Lower leg skin (tissue), 4 donors: ENCODE measurements around the gene RASA2. TPM values are rescaled to one million over a fixed set of nuclear protein-coding genes. Genes with fewer than 3 reads are reported as not detected.

Experiments used
- DNase-seq, 2 donors: peaks; one replicate each; pipeline ENCODE4 v3.0.0-alpha.2; 2019; ENCODE audit warnings: low spot score in 2 of 2
- H3K4me3 ChIP-seq: fragments of 200-600 bp; sonication (generic); 2 replicates; pipeline ENCODE4 v1.5.1; 2017; ENCODE audit warnings: mild to moderate bottlenecking, low read depth; ENCODE audit not compliant: poor library complexity, severe bottlenecking
- CTCF ChIP-seq, 3 donors: fragments of 450-650 bp; IDR thresholded peaks; one replicate each; pipeline ENCODE4 v1.5.1; 2016; ENCODE audit warnings: antibody characterized with exemption in 3 of 3, mild to moderate bottlenecking in 3 of 3, moderate library complexity in 2 of 3
- POLR2A ChIP-seq, 2 donors: fragments of 450-650 bp; IDR thresholded peaks; one replicate each; pipeline ENCODE4 v1.6.1; 2016 to 2017; ENCODE audit warnings: antibody characterized with exemption in 2 of 2, mild to moderate bottlenecking in 1 of 2, moderate library complexity in 1 of 2
- WGBS, 2 donors: methylation state at CpG; one replicate each; pipeline ENCODE4 v1.1.5; 2018; 5-methylcytosine and 5-hydroxymethylcytosine counted together
- intact Hi-C: fragments of 100-400 bp; cut with DNase I; formaldehyde crosslinking; loops from one replicate; pipeline ENCODE4 v1.15.0; 2023; ENCODE audit warnings: low total_unique reads
- total RNA-seq, 4 donors: library from RNA; depleted of rRNA; stranded (reverse); fragments of >200 nt; gene quantifications; one replicate each; pipeline ENCODE4 v1.1.0, GENCODE V29; 2016

RASA2 gene
- total RNA-seq, 4 donors from 2014 or later: 18.7 to 46.2 (median 21.2) TPM

GRCh38 chr3:141499284-141499683, 12.5 kb downstream of the RASA2 start:
- WGBS, 2 donors: 92 to 93% methylated on average over 4 of the region's 4 CpGs
- H3K4me3 ChIP-seq: no peak overlapping the region
- TF ChIP-seq CTCF (IDR thresholded peaks at IDR 0.05): no peak
- no peak for TF ChIP-seq POLR2A (IDR thresholded peaks at IDR 0.05)
- DNase-seq: no peak
- intact Hi-C loops: no loop called here

DNA sequence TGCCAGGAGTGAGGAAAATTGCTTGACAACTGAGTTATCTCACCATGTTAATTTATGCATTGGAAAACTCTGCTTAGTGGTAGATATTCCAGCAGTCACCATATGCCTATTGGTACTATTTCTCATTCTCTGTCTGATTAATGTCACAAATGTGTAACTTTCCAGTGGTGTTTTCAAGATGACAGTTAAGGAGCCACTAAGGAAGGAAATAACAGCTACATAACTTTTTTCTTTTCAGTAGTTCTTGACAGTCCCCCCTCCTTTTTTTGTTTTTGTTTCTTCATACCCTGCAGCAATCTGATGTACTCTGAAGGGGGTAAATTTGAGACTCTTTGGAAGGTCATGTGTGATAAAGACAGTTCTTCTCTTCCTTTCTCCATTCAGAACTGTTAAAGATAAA, 13.1 kb downstream of the RASA2 start:
- no peak for DNase-seq
- intact Hi-C loops: no loop called here
- H3K4me3 ChIP-seq: no peak overlapping the region
- no peak for TF ChIP-seq POLR2A (IDR thresholded peaks at IDR 0.05)
- no peak for TF ChIP-seq CTCF (IDR thresholded peaks at IDR 0.05)

GRCh38 chr3:141500397-141500796, 13.6 kb downstream of the RASA2 start:
- 79 to 84% methylated on average over 1 of the region's 1 CpG for WGBS, 2 donors
- TF ChIP-seq CTCF (IDR thresholded peaks at IDR 0.05) (no peak), POLR2A (IDR thresholded peaks at IDR 0.05) (no peak)
- no peak overlapping the region for H3K4me3 ChIP-seq
- DNase-seq: no peak
- intact Hi-C loops: no loop called here

- 90 to 93% methylated on average over 3 of the region's 3 CpGs for WGBS, 2 donors
- no peak for TF ChIP-seq POLR2A (IDR thresholded peaks at IDR 0.05)
- no peak for TF ChIP-seq CTCF (IDR thresholded peaks at IDR 0.05)
- H3K4me3 ChIP-seq: no peak overlapping the region
- DNase-seq: no peak
- intact Hi-C loops: no loop called here
Measured at GRCh38 chr3:141505166-141505565, 18.3 kb downstream of the RASA2 start.

DNA sequence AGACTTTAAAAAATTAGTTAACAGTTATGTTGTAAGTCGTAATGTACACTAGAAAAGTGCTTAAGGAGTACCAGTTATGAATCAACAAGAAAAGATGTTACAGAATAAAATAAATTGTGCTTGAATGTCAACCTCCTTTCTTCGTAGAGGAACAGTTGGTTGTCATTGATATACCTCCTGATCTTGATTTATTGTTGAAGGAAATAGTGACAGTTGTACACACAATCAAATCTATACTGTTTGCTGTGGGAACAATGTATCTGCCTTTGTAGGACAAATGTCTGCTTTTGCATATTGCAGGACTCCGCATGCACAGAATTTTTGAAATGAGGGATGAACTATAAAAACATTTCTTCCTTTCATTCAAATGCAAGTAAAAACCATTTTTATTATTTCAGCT, 19.2 kb downstream of the RASA2 start:
- 87 to 92% methylated on average over 3 of the region's 3 CpGs for WGBS, 2 donors
- intact Hi-C loops: no loop called here
- H3K4me3 ChIP-seq: no peak overlapping the region
- DNase-seq: no peak
- TF ChIP-seq CTCF (IDR thresholded peaks at IDR 0.05) (no peak), POLR2A (IDR thresholded peaks at IDR 0.05) (no peak)

- no peak for TF ChIP-seq CTCF (IDR thresholded peaks at IDR 0.05)
- TF ChIP-seq POLR2A (IDR thresholded peaks at IDR 0.05): no peak
- H3K4me3 ChIP-seq: no peak overlapping the region
- 74 to 84% methylated on average over 3 of the region's 3 CpGs for WGBS, 2 donors
- no peak for DNase-seq
- intact Hi-C loops: no loop called here
Measured at GRCh38 chr3:141507392-141508066, 20.7 kb downstream of the RASA2 start.
